ENCODE results near the gene ATP2B1.

Gene ATP2B1

DNA sequence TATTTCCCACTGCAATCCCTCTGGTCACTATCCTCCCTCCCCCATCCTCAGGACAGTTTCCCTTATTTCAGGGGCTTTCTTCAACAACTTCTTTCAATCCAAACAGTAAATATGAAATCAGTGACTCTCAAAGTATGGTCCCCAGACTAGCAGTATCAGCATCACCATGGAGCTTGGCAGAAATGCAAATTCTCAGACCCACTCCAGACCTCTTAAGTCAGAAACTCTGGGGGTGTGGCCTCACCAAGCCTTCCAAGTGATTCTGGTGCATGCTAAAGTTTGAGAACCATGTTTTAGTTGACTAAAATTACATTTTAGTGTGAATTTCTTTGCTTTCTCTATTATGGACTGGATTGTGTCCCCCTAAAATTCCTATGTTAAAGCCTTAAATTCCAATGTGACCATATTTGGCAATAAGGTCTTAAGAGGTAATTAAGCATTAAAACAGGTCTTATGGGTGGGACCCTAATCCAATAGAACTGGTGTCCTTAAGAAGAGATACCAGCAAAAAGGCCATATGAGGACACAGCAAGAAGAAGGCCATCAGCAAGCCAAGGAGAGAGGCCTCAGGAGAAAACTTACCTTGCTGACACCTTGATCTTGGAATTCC is 23.2 kb downstream of the ATP2B1 start:
- Mint-ChIP-seq H3K9me3 (peaks cover 22% of the 10 kb centered on the region), H3K36me3 (peaks cover 26% of the 10 kb centered on the region), H3K4me3 (no peak overlapping the region), H3K27me3 (no peaks in the 10 kb centered on the region), H3K4me1 (peaks cover 61% of the 10 kb centered on the region), H3K27ac (peak overlapping the region; percentile 18)

GRCh38 chr12:89684136-89684535 is 24.5 kb downstream of the ATP2B1 start:
- Mint-ChIP-seq H3K4me3 (no peak overlapping the region), H3K4me1 (peaks cover 61% of the 10 kb centered on the region), H3K27me3 (no peaks in the 10 kb centered on the region)

GRCh38 chr12:89682284-89682683 is 26.4 kb downstream of the ATP2B1 start:
- H3K4me1 Mint-ChIP-seq, result peaks cover 71% of the 10 kb centered on the region
- no peak overlapping the region for H3K4me3 Mint-ChIP-seq

More at GRCh38 chr12:89684136-89684535, 24.5 kb downstream of the ATP2B1 start:
- Mint-ChIP-seq H3K36me3 (peaks cover 33% of the 10 kb centered on the region), H3K9me3 (peaks cover 31% of the 10 kb centered on the region), H3K27ac (no peak overlapping the region)

DNA sequence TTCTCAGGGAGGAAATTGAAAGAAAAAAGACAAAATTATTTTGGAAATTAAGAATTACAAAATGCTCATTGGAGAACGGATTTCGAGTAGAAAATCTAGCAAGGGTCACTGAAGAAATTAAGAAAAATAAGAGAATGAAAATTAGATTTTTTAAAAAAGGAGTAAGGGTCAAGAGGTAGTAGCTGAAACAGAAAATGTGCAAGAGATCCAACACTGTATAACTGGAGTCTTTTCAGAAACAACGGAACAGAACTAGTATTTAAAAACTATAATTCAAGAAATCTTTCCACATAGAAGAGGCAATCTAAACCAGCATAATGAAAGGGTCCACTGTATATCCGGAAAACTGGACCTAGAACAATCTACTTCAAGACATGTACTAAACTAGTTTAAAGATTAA is 28.2 kb downstream of the ATP2B1 start:
- Mint-ChIP-seq H3K4me1 (peaks cover 66% of the 10 kb centered on the region), H3K27ac (no peak overlapping the region), H3K4me3 (no peak overlapping the region), H3K36me3 (peaks cover 28% of the 10 kb centered on the region), H3K27me3 (no peaks in the 10 kb centered on the region), H3K9me3 (peaks cover 27% of the 10 kb centered on the region)

More at GRCh38 chr12:89682284-89682683, 26.4 kb downstream of the ATP2B1 start:
- no peak overlapping the region for H3K27ac Mint-ChIP-seq
- H3K36me3 Mint-ChIP-seq, result peaks cover 33% of the 10 kb centered on the region
- no peaks in the 10 kb centered on the region for H3K27me3 Mint-ChIP-seq
- H3K9me3 Mint-ChIP-seq, result peaks cover 31% of the 10 kb centered on the region

GRCh38 chr12:89679631-89680030 is 29.0 kb downstream of the ATP2B1 start:
- no peaks in the 10 kb centered on the region for H3K27me3 Mint-ChIP-seq
- H3K4me3 Mint-ChIP-seq, result no peak overlapping the region
- peaks cover 28% of the 10 kb centered on the region for H3K36me3 Mint-ChIP-seq
- H3K4me1 Mint-ChIP-seq, result peaks cover 67% of the 10 kb centered on the region
- peaks cover 27% of the 10 kb centered on the region for H3K9me3 Mint-ChIP-seq
- peak overlapping the region; percentile 3 for H3K27ac Mint-ChIP-seq

DNA sequence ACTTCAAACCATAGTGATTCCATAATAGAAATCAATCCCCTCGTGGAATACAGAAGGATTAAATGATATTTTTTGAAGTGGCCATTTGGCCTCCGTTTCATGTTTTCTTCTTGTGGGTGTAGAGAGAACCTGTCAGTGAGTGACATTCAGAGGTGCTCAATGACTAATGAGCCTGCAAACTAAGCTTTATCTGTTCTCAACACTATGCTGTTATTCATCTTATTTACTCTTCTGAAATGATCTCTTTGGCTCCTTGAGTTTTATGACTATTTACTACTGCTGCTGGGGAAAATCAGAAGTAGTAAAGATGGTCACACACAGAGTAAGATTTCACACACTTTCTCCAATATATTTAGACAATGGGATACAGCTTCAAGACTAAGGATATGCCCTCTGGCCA is 30.4 kb downstream of the ATP2B1 start:
- Mint-ChIP-seq H3K27me3 (no peaks in the 10 kb centered on the region), H3K36me3 (peaks cover 22% of the 10 kb centered on the region), H3K4me3 (no peak overlapping the region), H3K9me3 (peaks cover 27% of the 10 kb centered on the region), H3K4me1 (peaks cover 74% of the 10 kb centered on the region), H3K27ac (no peak overlapping the region)

GRCh38 chr12:89676930-89677329 is 31.7 kb downstream of the ATP2B1 start:
- no peak overlapping the region for H3K27ac Mint-ChIP-seq
- H3K4me3 Mint-ChIP-seq, result no peak overlapping the region
- peaks cover 19% of the 10 kb centered on the region for H3K9me3 Mint-ChIP-seq
- H3K4me1 Mint-ChIP-seq, result peaks cover 80% of the 10 kb centered on the region
- H3K27me3 Mint-ChIP-seq, result no peaks in the 10 kb centered on the region
- peaks cover 15% of the 10 kb centered on the region for H3K36me3 Mint-ChIP-seq

DNA sequence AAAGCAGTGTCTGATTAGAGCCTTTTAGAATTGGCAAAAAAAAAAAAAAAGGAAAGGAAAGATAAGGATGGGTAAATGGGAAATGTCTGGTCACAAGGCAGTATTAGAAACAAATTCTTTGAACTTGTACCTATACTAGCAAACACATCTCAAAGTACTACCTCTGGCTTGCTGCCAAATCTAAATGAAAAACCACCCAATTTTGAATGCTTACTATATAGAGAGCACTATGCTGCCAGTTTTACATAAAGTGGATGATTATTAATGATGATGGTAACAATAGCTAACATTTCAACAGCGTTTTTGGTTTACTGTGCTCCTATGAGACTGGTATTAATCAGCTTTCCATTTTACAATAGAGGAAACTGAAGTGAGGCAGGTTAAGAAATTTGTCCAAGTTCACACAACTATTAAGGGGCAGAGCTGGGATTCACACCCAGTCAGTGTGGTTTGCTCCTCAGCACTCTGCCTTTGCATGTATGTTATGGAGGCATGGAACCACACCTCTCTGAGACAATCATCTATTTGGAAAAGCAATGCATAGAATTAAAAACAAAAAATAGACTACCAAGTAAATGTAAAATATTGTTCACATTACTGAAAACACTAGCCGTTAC is 34.2 kb downstream of the ATP2B1 start:
- Mint-ChIP-seq H3K4me1 (peaks cover 85% of the 10 kb centered on the region), H3K9me3 (no peaks in the 10 kb centered on the region), H3K27me3 (no peaks in the 10 kb centered on the region), H3K4me3 (no peak overlapping the region), H3K27ac (no peak overlapping the region), H3K36me3 (peaks cover 2% of the 10 kb centered on the region)

DNA sequence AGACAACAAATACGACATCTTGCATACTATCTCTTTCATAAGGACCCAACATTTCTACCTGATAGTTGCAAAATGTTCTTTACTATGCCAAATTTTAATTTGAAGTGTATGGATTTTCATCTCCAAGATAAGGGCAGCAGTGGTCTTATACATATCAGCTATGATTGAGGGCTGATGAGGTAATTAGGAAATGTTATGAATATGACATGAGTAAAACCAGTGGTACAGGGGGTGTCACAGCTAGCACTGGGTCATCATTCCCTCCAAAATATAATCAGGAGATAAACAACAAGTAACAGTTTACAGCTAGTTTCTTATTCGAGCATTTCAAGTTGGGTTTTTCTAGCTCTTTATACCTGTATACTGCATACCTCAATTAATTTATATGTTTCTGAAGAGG is 35.0 kb downstream of the ATP2B1 start:
- Mint-ChIP-seq H3K27ac (no peak overlapping the region), H3K36me3 (peaks cover 2% of the 10 kb centered on the region), H3K27me3 (no peaks in the 10 kb centered on the region), H3K9me3 (no peaks in the 10 kb centered on the region), H3K4me3 (no peak overlapping the region), H3K4me1 (peaks cover 87% of the 10 kb centered on the region)

DNA sequence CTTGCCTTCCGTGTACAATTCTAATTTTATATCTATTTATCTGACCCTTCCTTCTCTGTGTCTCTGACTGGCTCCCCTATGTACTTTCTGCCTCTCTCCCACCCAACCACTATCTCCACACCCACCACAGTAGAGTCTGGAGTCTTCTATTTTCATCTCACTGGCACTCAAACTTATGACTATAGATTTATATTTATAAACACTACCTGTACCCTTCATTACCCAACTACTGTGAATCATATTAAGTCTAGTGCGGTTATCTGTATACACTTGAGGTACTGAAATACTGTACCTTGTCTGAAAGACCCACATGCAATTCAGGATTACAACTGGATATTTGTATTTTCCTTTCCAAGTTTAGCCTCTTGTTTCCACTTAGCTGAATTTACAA is 36.1 kb downstream of the ATP2B1 start:
- Mint-ChIP-seq H3K27ac (peak overlapping the region; percentile 11), H3K4me1 (peaks cover 85% of the 10 kb centered on the region), H3K36me3 (peaks cover 2% of the 10 kb centered on the region), H3K27me3 (no peaks in the 10 kb centered on the region), H3K9me3 (no peaks in the 10 kb centered on the region), H3K4me3 (no peak overlapping the region)

DNA sequence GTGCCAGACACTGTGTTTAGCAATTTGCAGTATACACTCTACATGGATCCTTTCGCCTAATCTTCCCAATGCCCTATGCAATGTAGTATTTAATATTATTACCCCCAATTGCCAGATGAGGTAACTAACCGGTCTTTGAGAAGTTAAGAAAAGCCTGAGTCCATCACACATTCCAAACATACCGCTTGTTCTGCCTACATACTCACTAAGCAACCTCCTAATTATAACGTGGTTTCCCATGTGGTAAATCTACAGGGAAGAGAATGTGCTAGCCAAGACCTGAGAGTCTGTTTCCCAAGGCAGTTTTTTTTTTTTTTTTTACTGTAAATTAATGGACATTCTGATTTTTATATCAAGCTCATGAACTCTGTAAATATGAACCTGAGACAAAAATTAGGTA is 37.2 kb downstream of the ATP2B1 start:
- Mint-ChIP-seq H3K27ac (no peak overlapping the region), H3K4me3 (no peak overlapping the region), H3K4me1 (peaks cover 90% of the 10 kb centered on the region), H3K36me3 (peaks cover 7% of the 10 kb centered on the region), H3K9me3 (no peaks in the 10 kb centered on the region), H3K27me3 (no peaks in the 10 kb centered on the region)

DNA sequence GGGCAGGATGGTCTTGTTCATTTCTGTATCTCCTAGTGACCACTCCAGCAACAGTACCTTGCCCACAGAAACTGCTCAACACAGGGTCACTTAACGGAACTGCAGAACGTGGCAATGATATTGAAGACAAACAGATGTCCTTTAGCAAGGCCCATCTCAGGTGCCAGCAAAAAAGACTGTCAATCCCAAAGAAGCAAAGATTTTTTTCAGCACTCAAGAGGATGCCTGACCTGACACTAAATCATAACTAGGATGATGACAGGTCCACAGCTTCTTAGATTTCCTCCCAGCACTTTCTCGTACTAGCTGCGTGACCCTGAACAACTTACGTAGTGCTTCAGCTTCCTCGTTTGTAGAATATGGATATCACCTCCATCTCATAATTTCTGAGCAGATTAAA is 39.4 kb downstream of the ATP2B1 start:
- no peaks in the 10 kb centered on the region for H3K27me3 Mint-ChIP-seq
- peaks cover 7% of the 10 kb centered on the region for H3K36me3 Mint-ChIP-seq
- no peak overlapping the region for H3K4me3 Mint-ChIP-seq
- H3K4me1 Mint-ChIP-seq, result peaks cover 88% of the 10 kb centered on the region
- H3K9me3 Mint-ChIP-seq, result no peaks in the 10 kb centered on the region
- no peak overlapping the region for H3K27ac Mint-ChIP-seq

GRCh38 chr12:89665556-89665955 is 43.1 kb downstream of the ATP2B1 start:
- Mint-ChIP-seq H3K36me3 (peaks cover 8% of the 10 kb centered on the region), H3K4me3 (no peak overlapping the region), H3K4me1 (peaks cover 82% of the 10 kb centered on the region), H3K9me3 (no peaks in the 10 kb centered on the region), H3K27me3 (no peaks in the 10 kb centered on the region), H3K27ac (no peak overlapping the region)

GRCh38 chr12:89664441-89664840 is 44.2 kb downstream of the ATP2B1 start:
- H3K27me3 Mint-ChIP-seq, result no peaks in the 10 kb centered on the region
- H3K4me1 Mint-ChIP-seq, result peaks cover 74% of the 10 kb centered on the region
- H3K36me3 Mint-ChIP-seq, result peaks cover 7% of the 10 kb centered on the region
- no peak overlapping the region for H3K4me3 Mint-ChIP-seq
- peak overlapping the region; percentile 38 for H3K27ac Mint-ChIP-seq
- H3K9me3 Mint-ChIP-seq, result no peaks in the 10 kb centered on the region

- H3K4me3 Mint-ChIP-seq, result peak overlapping the region; percentile 74
- no peaks in the 10 kb centered on the region for H3K9me3 Mint-ChIP-seq
- peaks cover 74% of the 10 kb centered on the region for H3K4me1 Mint-ChIP-seq
- peaks cover 7% of the 10 kb centered on the region for H3K36me3 Mint-ChIP-seq
- H3K27me3 Mint-ChIP-seq, result no peaks in the 10 kb centered on the region
- H3K27ac Mint-ChIP-seq, result peak overlapping the region; percentile 84
Observed at GRCh38 chr12:89663577-89664357, 44.9 kb downstream of the ATP2B1 start.

DNA sequence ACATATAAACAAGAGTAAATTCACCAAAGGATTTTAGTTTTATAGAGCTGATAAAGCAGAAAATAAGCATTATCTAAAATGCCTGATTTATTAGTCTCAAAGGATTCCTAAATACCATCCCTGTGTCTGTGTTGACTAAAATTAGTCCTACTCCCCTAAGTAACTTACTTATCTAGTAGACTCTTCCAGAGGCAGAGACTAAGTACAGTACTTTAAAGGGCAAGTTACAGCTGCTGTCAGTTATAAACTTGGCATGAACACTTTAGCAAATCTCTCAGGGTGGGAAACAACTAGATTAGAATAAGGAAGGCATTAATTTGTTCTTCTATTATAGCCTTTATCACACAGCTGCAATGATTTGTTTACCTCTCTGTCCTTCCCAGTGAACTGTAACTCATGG is 46.0 kb downstream of the ATP2B1 start:
- Mint-ChIP-seq H3K27ac (no peak overlapping the region), H3K36me3 (peaks cover 7% of the 10 kb centered on the region), H3K4me3 (no peak overlapping the region), H3K4me1 (peaks cover 76% of the 10 kb centered on the region), H3K9me3 (no peaks in the 10 kb centered on the region), H3K27me3 (no peaks in the 10 kb centered on the region)

All from activated naive CD4-positive, alpha-beta T cell treated with anti-CD3 and anti-CD28 coated beads, Interleukin-2, amount 50 U/mL, for 24 hours (primary cell).